A673 (cell line): Measurements from ENCODE around the gene ZER1. TPM values are rescaled to one million over a fixed set of nuclear protein-coding genes. Genes with fewer than 3 reads are reported as not detected.

Source experiments
- BruUV-seq: library from RNA; stranded (reverse); fragments of 400-500 nt; replicated peaks from 2 replicates; lab custom pipeline; 2021; lab: Mats Ljungman, UMichigan
- CTCF ChIA-PET: fragments of 300-600 bp; sonication (Branson Sonifier 250); formaldehyde crosslinking; loops from one replicate; lab custom pipeline; 2022; ENCODE audit warnings: antibody characterized with exemption; lab: Charles Lee
- POLR2A ChIA-PET: fragments of 300-600 bp; sonication (Branson Sonifier 250); formaldehyde crosslinking; loops from one replicate; lab custom pipeline; 2022; ENCODE audit warnings: antibody characterized with exemption; ENCODE audit not compliant: low non-redundant PET; lab: Charles Lee
- DNase-seq: peaks from one replicate; pipeline ENCODE4 v3.0.0-alpha.2; 2015; ENCODE audit warnings: low spot score
- H3K27ac ChIP-seq: fragments of 200-600 bp; sonication (generic); 2 replicates; pipeline ENCODE4 v1.5.1; 2016; ENCODE audit warnings: mixed run types, low read depth, mild to moderate bottlenecking, mixed read lengths, antibody characterized with exemption, low read length; ENCODE audit not compliant: poor library complexity, severe bottlenecking
- H3K27me3 ChIP-seq: fragments of 200-600 bp; sonication (generic); replicated peaks from 2 replicates; pipeline ENCODE4 v1.6.1; 2017; ENCODE audit warnings: mixed run types, low read depth, mild to moderate bottlenecking, mixed read lengths, antibody characterized with exemption, low read length; ENCODE audit not compliant: insufficient read depth, poor library complexity
- H3K36me3 ChIP-seq: fragments of 200-600 bp; sonication (generic); 2 replicates; pipeline ENCODE4 v1.6.1; 2016; ENCODE audit warnings: mixed run types, mild to moderate bottlenecking, mixed read lengths, antibody characterized with exemption, low read length; ENCODE audit not compliant: insufficient read depth, poor library complexity, severe bottlenecking
- H3K4me1 ChIP-seq: fragments of 200-600 bp; sonication (generic); 2 replicates; pipeline ENCODE4 v1.6.1; 2017; ENCODE audit warnings: mixed run types, mild to moderate bottlenecking, mixed read lengths, antibody characterized with exemption, low read length; ENCODE audit not compliant: insufficient read depth, poor library complexity, severe bottlenecking
- H3K4me3 ChIP-seq: fragments of 200-600 bp; sonication (generic); 2 replicates; pipeline ENCODE4 v1.5.1; 2016; ENCODE audit warnings: low read depth, mixed run types, mild to moderate bottlenecking, mixed read lengths, low read length; ENCODE audit not compliant: poor library complexity, severe bottlenecking
- H3K9me3 ChIP-seq: fragments of 200-600 bp; sonication (generic); 2 replicates; pipeline ENCODE4 v1.6.1; 2016; ENCODE audit warnings: mixed run types, low read depth, mild to moderate bottlenecking, mixed read lengths, antibody characterized with exemption, low read length; ENCODE audit not compliant: poor library complexity, severe bottlenecking
- EZH2 ChIP-seq: fragments of 200-600 bp; sonication (generic); IDR thresholded peaks from 2 replicates; pipeline ENCODE4 v1.6.1; 2017; ENCODE audit warnings: borderline replicate concordance, low read depth, mild to moderate bottlenecking, mixed read lengths, antibody characterized with exemption, low read length; ENCODE audit not compliant: poor library complexity, severe bottlenecking
- intact Hi-C: fragments of 100-400 bp; cut with micrococcal nuclease; formaldehyde crosslinking; loops from one replicate; pipeline ENCODE4 v1.10.0; 2022; ENCODE audit not compliant: unreplicated experiment
- total RNA-seq: library from RNA; stranded (reverse); gene quantifications from 2 replicates; pipeline ENCODE4 v1.2.3, GENCODE V29; 2021
- TF ChIP-seq, protein P1 (sequence below): fragments of 300-800, 200-600 bp; sonication (generic); conservative IDR thresholded peaks from 2 replicates; pipeline ENCODE4 v1.5.1; 2017; ENCODE audit warnings: low read depth, mild to moderate bottlenecking, antibody characterized with exemption, low read length, moderate library complexity, mixed read lengths

The ZER1 gene
- total RNA-seq, 1 experiment from 2014 or later, result 12.9 TPM

DNA sequence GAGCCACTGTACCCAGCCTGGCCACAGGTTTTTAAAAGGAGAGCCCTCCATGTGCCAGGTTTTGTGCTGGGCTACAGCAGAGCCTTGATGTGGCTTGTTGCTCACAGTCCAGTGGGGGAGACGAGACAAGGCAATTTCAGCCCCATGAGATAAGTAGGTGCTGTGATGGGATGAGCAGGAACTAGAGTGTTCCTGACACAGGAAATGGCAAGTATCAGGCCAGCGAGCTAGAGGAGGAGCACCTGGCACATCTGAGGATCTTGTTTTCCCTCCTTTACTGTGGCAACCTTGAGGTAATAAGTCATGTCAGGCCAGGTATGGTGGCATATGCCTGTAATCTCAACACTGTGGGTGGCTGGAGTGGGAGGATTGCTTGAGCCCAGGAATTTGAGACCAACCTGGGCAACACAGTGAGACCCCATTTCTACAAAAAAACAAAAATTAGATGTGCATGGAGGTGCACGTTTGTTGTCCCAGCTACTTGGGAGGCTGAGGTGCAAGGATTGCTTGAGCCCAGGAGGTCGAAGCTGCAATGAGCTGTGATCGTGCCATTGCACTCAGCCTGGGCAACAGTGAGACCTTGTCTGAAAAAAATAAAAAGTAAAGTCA is 44.0 kb downstream of the ZER1 start:
- intact Hi-C loops, result no loop called here
- Histone ChIP-seq H3K36me3 (no peaks in the 10 kb centered on the region), H3K4me3 (no peak overlapping the region), H3K9me3 (no peaks in the 10 kb centered on the region), H3K27ac (no peak overlapping the region), H3K27me3 (no peaks in the 10 kb centered on the region), H3K4me1 (peaks cover 29% of the 10 kb centered on the region)
- DNase-seq, result no peak
- BruUV-seq, result no TSS peak
- TF ChIP-seq, protein P1, sequence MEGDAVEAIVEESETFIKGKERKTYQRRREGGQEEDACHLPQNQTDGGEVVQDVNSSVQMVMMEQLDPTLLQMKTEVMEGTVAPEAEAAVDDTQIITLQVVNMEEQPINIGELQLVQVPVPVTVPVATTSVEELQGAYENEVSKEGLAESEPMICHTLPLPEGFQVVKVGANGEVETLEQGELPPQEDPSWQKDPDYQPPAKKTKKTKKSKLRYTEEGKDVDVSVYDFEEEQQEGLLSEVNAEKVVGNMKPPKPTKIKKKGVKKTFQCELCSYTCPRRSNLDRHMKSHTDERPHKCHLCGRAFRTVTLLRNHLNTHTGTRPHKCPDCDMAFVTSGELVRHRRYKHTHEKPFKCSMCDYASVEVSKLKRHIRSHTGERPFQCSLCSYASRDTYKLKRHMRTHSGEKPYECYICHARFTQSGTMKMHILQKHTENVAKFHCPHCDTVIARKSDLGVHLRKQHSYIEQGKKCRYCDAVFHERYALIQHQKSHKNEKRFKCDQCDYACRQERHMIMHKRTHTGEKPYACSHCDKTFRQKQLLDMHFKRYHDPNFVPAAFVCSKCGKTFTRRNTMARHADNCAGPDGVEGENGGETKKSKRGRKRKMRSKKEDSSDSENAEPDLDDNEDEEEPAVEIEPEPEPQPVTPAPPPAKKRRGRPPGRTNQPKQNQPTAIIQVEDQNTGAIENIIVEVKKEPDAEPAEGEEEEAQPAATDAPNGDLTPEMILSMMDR, result no peak
- no peak for TF ChIP-seq EZH2
- ChIA-PET POLR2A (no interaction called here), CTCF (no interaction called here)

DNA sequence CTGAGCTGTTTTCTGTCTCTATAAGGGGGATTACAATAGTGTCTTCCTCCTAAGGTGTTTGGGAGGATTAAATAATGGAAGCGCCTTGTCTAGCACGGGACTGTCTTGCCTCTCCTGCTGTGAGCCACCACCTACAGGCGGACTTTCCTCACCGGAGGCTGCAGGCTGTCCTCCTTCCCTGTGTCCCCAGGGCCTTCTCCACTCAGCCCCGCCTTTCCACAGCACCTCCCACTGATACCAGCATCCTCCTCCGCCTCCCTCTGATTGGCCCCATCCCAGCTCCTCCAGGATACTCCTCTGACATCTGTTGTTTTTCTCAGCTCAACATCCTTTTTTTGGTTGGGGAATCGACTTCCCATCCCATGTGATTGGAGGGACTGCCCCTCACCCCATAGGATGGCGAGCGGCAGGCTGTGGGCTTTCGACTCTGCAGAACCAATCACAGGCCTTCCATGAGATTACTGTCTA is 46.9 kb downstream of the ZER1 start:
- intact Hi-C loops, result no loop called here
- Histone ChIP-seq H3K36me3 (peaks cover 6% of the 10 kb centered on the region), H3K4me1 (peaks cover 29% of the 10 kb centered on the region), H3K9me3 (no peaks in the 10 kb centered on the region), H3K4me3 (peak overlapping the region; percentile 66), H3K27me3 (no peaks in the 10 kb centered on the region), H3K27ac (peak overlapping the region; percentile 67)
- ChIA-PET CTCF (interaction anchor here (0.6 to 1.3 kb wide), 3 partner anchors 23 to 155 kb away, joined by 3 to 5 read pairs (median 3); partner anchors contain the start of gene PKN3), POLR2A (interaction anchor here (0.6 kb wide), 1 partner anchor 1436 kb away, joined by 4 read pairs; no protein-coding TSS in a partner anchor)
- DNase-seq, result peak; percentile 88
- no TSS peak for BruUV-seq
- TF ChIP-seq, protein P1, result no peak
- TF ChIP-seq EZH2, result no peak

DNA sequence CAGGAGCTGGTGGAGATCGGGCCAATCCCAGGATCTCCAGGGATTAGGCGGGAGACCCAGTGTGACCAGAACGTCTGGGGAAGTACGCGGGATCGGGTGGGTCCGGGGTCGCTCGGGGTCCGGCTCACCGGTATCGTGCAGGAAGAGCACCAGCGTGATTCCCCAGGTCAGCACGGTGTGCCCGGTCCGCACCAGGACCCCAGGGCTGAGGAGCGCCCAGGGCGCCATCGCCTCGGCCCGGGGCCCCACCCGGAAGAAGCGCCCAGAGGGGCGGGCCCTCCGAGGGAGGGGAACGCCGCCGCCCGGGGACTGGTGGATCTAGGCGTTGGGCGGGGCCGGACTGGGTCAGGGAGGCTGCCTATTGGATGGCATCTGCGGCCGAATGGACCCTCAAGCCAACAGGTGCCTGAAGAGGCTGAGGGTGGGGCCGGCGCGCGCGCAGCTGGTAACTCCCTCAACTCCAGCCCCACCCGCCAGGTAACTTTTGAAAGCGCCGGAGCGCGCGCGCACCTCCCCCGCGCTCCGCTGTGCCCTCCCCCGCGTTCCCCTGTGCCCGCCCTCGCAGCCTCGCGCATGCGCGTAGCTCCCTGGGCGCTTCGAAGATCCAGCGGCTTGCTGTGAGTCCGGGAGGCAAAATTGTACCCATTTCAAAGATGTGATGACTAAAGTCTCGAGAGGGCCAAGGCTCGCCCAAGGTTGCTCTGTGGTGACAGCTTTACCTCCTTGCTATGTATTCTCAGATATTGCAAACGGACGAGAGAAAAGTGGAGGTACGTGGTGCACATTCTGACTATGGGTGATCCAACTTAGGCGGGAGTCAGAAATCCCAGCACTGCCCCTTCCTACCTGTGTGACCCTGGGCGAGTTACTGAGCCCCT is 47.6 kb downstream of the ZER1 start, which contains the start of gene ZDHHC12:
TSS of gene ZDHHC12 (minus strand) at position 262 of the 878 bp plus-strand sequence. CDS start at position 228, 34 bp downstream.
- Histone ChIP-seq H3K36me3 (peaks cover 6% of the 10 kb centered on the region), H3K4me1 (peaks cover 22% of the 10 kb centered on the region), H3K9me3 (no peaks in the 10 kb centered on the region), H3K27me3 (no peaks in the 10 kb centered on the region), H3K4me3 (peak within 1 kb of the TSS; percentile 66), H3K27ac (peak within 1 kb of the TSS; percentile 67)
- no TSS peak for BruUV-seq
- intact Hi-C loops, result no loop called here
- POLR2A ChIA-PET, result interaction anchor here (0.6 kb wide), 1 partner anchor 1436 kb away, joined by 4 read pairs; no protein-coding TSS in a partner anchor
- peak; percentile 99 for DNase-seq
- TF ChIP-seq EZH2, result no peak
- TF ChIP-seq, protein P1, result no peak
- CTCF ChIA-PET, result interaction anchor here (0.6 to 1.3 kb wide), 4 partner anchors 22 to 363 kb away, joined by 3 to 5 read pairs (median 3); partner anchors contain the start of gene PKN3
